PFSK-1 (cell line): ENCODE measurements around the gene LBH.

ENCODE experiments used
- FOXP2 ChIP-seq: optimal IDR thresholded peaks from 2 replicates; pipeline ENCODE3; 2011; ENCODE audit warnings: borderline replicate concordance, control low read depth, inconsistent platforms; ENCODE audit not compliant: insufficient read depth; ENCODE audit errors: extremely low read length, extremely low read depth
- POLR2AphosphoS5 ChIP-seq: IDR thresholded peaks from 2 replicates; pipeline ENCODE4 v1.6.1; 2012; ENCODE audit warnings: low read depth, mild to moderate bottlenecking, control low read depth, low read length, moderate library complexity
- REST ChIP-seq, 2 experiments: IDR thresholded peaks; 2 replicates each; pipeline versions ENCODE4 v1.6.1 to v1.8.0; 2011 to 2012; ENCODE audit warnings: low read depth in 2 of 2, low read length in 2 of 2, control low read depth in 1 of 2, inconsistent platforms in 1 of 2, mild to moderate bottlenecking in 1 of 2, moderate library complexity in 1 of 2; ENCODE audit not compliant: insufficient read depth in 1 of 2
- SIN3A ChIP-seq: IDR thresholded peaks from 2 replicates; pipeline ENCODE4 v1.6.1; 2012; ENCODE audit warnings: mild to moderate bottlenecking, low read length, moderate library complexity, borderline replicate concordance; ENCODE audit not compliant: insufficient read depth
- TAF1 ChIP-seq: IDR thresholded peaks from 2 replicates; pipeline ENCODE4 v1.6.1; 2012; ENCODE audit warnings: low read length, control low read depth, borderline replicate concordance; ENCODE audit not compliant: insufficient read depth

Gene LBH

DNA sequence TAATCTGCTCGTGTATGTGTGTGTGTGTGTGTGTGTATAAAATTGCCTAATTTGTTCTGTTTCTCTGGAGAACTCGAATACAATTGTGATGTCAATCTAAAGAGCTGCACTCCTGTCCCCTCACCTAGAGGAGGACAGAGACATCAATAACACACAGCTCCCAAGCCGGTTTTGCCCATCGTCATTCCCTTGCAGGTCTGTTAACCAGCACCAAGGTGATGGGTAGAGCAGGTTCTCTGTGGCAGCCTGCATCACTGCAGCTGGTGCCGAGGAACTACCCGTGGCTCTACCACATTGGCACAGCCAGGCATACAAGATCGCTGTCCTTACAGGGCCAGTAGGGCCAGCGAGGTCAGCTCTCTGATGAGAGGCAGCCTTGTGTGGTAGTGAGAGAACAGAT lies 41.0 kb downstream of the LBH start:
- TF ChIP-seq FOXP2 (no peak), POLR2AphosphoS5 (no peak), TAF1 (no peak), REST (IDR thresholded peaks at IDR 0.05; ENCODE audit: insufficient read depth in 1 of 2, low read depth in 2 of 2, low read length in 2 of 2) (no peak), SIN3A (no peak)

- TF ChIP-seq POLR2AphosphoS5 = no peak
- TF ChIP-seq SIN3A = no peak
- TF ChIP-seq REST (IDR thresholded peaks at IDR 0.05; ENCODE audit: insufficient read depth in 1 of 2, low read depth in 2 of 2, low read length in 2 of 2) = no peak
- TF ChIP-seq FOXP2 = no peak
- TF ChIP-seq TAF1 = no peak
These were observed 41.6 kb downstream of the LBH start for GRCh38 chr2:30272761-30273573.

DNA sequence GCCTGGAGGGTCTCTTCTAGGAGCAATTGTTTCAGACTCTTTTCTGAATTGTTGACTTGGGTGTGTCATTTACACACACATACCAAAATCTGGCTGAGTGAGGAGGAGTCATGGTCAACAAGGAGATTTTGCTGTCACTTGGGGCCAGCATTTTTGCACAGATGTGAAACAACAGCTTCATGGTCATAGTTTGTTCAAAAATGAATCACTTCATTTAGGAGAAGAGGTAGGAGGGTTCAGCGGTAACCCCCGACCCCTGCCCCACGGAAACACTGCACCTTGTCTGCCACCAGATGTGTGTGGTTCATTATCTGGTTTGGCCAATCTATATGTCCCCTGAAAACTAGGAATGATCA lies 42.2 kb downstream of the LBH start:
- no peak for TF ChIP-seq TAF1
- TF ChIP-seq REST (IDR thresholded peaks at IDR 0.05; ENCODE audit: insufficient read depth in 1 of 2, low read depth in 2 of 2, low read length in 2 of 2) = no peak
- TF ChIP-seq POLR2AphosphoS5 = no peak
- TF ChIP-seq FOXP2 = no peak
- TF ChIP-seq SIN3A = no peak

DNA sequence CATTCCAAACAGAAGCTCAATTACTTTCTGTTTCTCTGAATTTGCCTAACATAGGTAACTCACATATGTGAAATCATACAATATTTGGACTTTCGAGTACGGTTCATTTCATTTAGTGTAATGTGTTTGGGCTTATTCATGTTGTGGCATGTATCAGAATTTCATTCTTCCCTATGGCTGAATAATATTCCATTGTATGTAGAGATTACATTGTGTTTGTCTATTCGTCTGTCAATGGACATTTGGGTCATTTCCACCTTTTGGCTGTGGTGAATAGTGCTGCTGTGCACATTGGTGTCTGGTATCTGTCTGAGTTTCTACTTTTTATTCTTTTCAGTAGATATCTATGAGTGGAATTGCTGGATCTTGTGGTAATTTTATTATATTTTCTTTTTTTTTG lies 43.9 kb downstream of the LBH start:
- TF ChIP-seq TAF1 = no peak

DNA sequence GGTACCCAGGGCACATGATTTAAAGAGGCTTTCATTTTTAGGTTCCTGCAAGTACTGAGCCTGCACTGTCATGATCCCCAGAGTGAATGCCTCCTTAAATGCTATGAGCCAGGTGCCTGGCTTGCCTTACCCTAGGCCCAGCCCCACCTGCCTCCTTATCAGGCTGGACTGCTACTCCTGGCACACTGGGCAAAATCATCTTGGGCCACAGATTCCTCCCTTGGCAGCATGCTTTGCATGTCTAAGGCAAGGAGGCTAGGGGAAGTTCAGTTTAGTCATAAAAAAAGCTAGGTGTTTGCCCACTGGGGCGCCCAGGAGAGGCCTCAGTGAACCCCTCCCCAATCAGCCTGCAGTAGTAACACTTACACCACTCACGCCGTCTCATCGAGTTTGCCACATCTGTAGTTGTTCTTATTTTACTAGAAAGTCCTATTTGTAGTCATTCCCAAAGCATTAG lies 45.1 kb downstream of the LBH start:
- TF ChIP-seq TAF1 (no peak), SIN3A (no peak), POLR2AphosphoS5 (no peak), REST (IDR thresholded peaks at IDR 0.05; ENCODE audit: insufficient read depth in 1 of 2, low read depth in 2 of 2, low read length in 2 of 2) (no peak), FOXP2 (no peak)
